Effector memory CD8-positive, alpha-beta T cell (primary cell): Measurements from ENCODE around the gene SYPL2.

Experiments used
- ATAC-seq: fragments of 150-1000 bp; cut with Tn5 transposase; replicated peaks from 2 replicates; pipeline ENCODE4 v1.10.0; 2021; ENCODE audit warnings: mild to moderate bottlenecking, moderate library complexity
- DNase-seq, 3 experiments: peaks; one replicate each; pipeline ENCODE4 v3.0.0; 2021
- H3K27ac Mint-ChIP-seq, 2 donors: one replicate each; pipeline ENCODE4 v1.8.0; 2022; ENCODE audit warnings: mild to moderate bottlenecking in 2 of 2, mixed read lengths in 2 of 2, moderate library complexity in 2 of 2
- H3K27me3 Mint-ChIP-seq, 2 donors: one replicate each; pipeline ENCODE4 v1.8.0; 2022; ENCODE audit warnings: mixed read lengths in 2 of 2
- H3K36me3 Mint-ChIP-seq: one replicate; pipeline ENCODE4 v1.8.0; 2022; ENCODE audit warnings: mild to moderate bottlenecking, moderate library complexity, mixed read lengths; ENCODE audit not compliant: insufficient read depth
- H3K4me1 Mint-ChIP-seq, 2 donors: one replicate each; pipeline ENCODE4 v1.8.0; 2022; ENCODE audit warnings: low read depth in 2 of 2, mixed read lengths in 2 of 2
- H3K4me3 Mint-ChIP-seq, 2 donors: one replicate each; pipeline ENCODE4 v1.8.0; 2022; ENCODE audit warnings: mild to moderate bottlenecking in 2 of 2, mixed read lengths in 2 of 2, moderate library complexity in 2 of 2
- H3K9me3 Mint-ChIP-seq, 2 donors: one replicate each; pipeline ENCODE4 v1.8.0; 2022; ENCODE audit warnings: mixed read lengths in 2 of 2

The SYPL2 gene

GRCh38 chr1:109500941-109501381, 34.6 kb downstream of the SYPL2 start:
- ATAC-seq (no peak), DNase-seq (no peak)
- Mint-ChIP-seq H3K27me3 (no peaks in the 10 kb centered on the region), H3K36me3 (peaks cover 18% of the 10 kb centered on the region), H3K4me3 (peak overlapping the region; percentile 74 to 83), H3K9me3 (no peaks in the 10 kb centered on the region), H3K27ac (peak overlapping the region in 1 of 2 donors; percentile 80), H3K4me1 (peaks cover 68 to 73% of the 10 kb centered on the region in 2 donors)

GRCh38 chr1:109501644-109502363, 35.5 kb downstream of the SYPL2 start:
- Mint-ChIP-seq H3K36me3 (peaks cover 11% of the 10 kb centered on the region), H3K9me3 (no peaks in the 10 kb centered on the region), H3K27ac (peak overlapping the region; percentile 80 to 90), H3K27me3 (no peaks in the 10 kb centered on the region), H3K4me3 (peak overlapping the region; percentile 74 to 83), H3K4me1 (peaks cover 66 to 68% of the 10 kb centered on the region in 2 donors)
- ATAC-seq (peak; percentile 13), DNase-seq (no peak)

DNA sequence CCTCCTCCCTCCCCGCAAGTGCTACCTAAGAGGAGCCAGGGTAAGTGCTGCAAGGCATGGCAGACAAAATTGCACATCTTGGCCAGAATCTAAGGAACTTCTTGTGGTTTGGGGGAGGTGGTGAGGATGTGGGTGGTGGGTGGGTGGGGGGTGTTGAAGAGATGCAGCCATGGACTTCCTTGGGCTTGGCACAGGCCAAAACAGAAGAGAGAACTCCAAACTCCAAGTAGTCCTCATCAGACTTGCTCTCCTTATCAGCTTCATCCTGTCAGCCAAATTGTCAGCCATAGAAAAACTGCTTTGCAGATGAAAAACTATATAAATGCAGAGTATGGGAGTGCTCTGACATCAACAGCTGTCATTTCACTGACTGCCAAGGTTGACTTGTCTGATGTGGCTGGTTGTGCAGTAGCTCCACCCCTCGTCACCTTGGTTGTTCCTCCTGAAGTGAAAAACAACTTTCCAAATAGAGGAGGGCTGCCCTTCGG, 36.1 kb downstream of the SYPL2 start:
- Mint-ChIP-seq H3K9me3 (no peaks in the 10 kb centered on the region), H3K36me3 (peaks cover 10% of the 10 kb centered on the region), H3K4me1 (peaks cover 64 to 73% of the 10 kb centered on the region in 2 donors), H3K4me3 (peak overlapping the region; percentile 74 to 83), H3K27me3 (no peaks in the 10 kb centered on the region), H3K27ac (peak overlapping the region; percentile 80 to 90)
- DNase-seq: peak; percentile 39 to 43 (median 41)
- ATAC-seq: peak; percentile 90

DNA sequence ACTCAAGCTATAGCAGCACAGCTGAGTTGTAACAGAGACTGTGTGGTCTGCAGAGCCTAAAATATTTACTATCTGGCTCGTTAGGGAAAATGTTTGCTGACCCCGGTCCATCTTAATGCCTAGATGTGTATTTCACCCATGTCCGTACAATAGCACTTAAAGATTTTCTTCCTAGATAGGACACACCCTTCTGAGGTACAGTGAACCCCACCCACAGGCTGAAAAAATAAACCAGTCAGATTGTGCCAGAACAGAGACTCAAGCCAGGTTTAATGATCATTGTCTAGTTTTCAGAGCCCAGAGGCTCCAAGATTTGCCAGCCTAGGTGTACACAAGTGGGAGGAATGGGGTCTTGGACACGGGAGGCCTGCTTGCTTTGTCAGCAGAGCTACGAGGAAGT, 37.6 kb downstream of the SYPL2 start:
- H3K27ac Mint-ChIP-seq: peak overlapping the region; percentile 31 to 59

DNA sequence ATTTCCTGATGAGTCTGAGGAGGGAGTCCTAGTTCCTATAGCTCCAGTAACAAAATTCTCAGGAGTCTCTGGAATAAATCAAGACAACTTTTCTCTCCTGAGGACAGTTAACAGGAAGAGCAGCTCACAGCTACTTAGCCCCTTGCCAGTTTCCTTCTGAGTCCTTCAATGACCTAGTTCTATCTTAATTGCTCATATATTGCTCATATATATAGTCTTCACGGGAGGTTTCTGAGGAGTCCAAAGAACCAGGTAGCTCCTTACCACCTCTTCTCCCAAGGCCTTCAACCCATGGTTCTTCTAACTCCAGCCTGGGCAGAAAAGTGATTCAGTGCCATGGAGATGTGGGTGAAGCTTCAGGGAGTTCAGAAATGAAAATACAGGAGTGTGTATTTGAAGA, 38.6 kb downstream of the SYPL2 start:
- ATAC-seq: no peak
- H3K27ac Mint-ChIP-seq: peak overlapping the region; percentile 59 to 64
- peak overlapping the region; percentile 32 to 34 for H3K4me3 Mint-ChIP-seq

More for the DNA sequence above, 37.6 kb downstream of the SYPL2 start:
- ATAC-seq: no peak
- Mint-ChIP-seq H3K9me3 (no peaks in the 10 kb centered on the region), H3K4me3 (peak overlapping the region; percentile 61 to 71), H3K36me3 (peaks cover 9% of the 10 kb centered on the region), H3K27me3 (no peaks in the 10 kb centered on the region), H3K4me1 (peaks cover 73 to 78% of the 10 kb centered on the region in 2 donors)
- no peak for DNase-seq

GRCh38 chr1:109508001-109508872, 41.9 kb downstream of the SYPL2 start:
- DNase-seq (no peak), ATAC-seq (no peak)
- Mint-ChIP-seq H3K4me3 (peak overlapping the region; percentile 90 to 96), H3K9me3 (no peaks in the 10 kb centered on the region), H3K36me3 (peaks cover 10% of the 10 kb centered on the region), H3K27me3 (no peaks in the 10 kb centered on the region), H3K27ac (peak overlapping the region; percentile 91 to 94), H3K4me1 (peaks cover 45 to 46% of the 10 kb centered on the region in 2 donors)

More for the DNA sequence above, 38.6 kb downstream of the SYPL2 start:
- H3K4me1 Mint-ChIP-seq: peaks cover 70 to 72% of the 10 kb centered on the region in 2 donors
- DNase-seq: no peak
- peaks cover 2% of the 10 kb centered on the region for H3K36me3 Mint-ChIP-seq
- no peaks in the 10 kb centered on the region for H3K9me3 Mint-ChIP-seq
- H3K27me3 Mint-ChIP-seq: no peaks in the 10 kb centered on the region

DNA sequence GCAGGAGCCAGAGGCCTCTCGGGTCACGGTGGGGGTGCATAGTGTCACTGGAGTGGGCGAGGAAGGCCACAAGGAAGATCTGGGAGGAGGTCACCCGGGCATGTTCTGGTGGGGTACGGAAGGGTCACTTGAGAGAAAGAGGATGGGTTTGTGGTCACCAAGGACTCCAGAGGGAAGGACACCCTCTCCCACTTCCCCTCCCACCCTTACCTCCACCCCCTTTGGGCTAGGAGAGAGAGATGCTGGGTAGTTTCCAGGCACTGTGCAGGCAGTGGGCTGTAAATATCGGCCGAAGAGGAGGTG, 42.5 kb downstream of the SYPL2 start:
- peak overlapping the region; percentile 90 to 96 for H3K4me3 Mint-ChIP-seq
- no peaks in the 10 kb centered on the region for H3K27me3 Mint-ChIP-seq
- peaks cover 10% of the 10 kb centered on the region for H3K36me3 Mint-ChIP-seq
- no peak for ATAC-seq
- peaks cover 43 to 45% of the 10 kb centered on the region in 2 donors for H3K4me1 Mint-ChIP-seq
- H3K27ac Mint-ChIP-seq: peak overlapping the region; percentile 91 to 94
- no peaks in the 10 kb centered on the region for H3K9me3 Mint-ChIP-seq
- no peak for DNase-seq

DNA sequence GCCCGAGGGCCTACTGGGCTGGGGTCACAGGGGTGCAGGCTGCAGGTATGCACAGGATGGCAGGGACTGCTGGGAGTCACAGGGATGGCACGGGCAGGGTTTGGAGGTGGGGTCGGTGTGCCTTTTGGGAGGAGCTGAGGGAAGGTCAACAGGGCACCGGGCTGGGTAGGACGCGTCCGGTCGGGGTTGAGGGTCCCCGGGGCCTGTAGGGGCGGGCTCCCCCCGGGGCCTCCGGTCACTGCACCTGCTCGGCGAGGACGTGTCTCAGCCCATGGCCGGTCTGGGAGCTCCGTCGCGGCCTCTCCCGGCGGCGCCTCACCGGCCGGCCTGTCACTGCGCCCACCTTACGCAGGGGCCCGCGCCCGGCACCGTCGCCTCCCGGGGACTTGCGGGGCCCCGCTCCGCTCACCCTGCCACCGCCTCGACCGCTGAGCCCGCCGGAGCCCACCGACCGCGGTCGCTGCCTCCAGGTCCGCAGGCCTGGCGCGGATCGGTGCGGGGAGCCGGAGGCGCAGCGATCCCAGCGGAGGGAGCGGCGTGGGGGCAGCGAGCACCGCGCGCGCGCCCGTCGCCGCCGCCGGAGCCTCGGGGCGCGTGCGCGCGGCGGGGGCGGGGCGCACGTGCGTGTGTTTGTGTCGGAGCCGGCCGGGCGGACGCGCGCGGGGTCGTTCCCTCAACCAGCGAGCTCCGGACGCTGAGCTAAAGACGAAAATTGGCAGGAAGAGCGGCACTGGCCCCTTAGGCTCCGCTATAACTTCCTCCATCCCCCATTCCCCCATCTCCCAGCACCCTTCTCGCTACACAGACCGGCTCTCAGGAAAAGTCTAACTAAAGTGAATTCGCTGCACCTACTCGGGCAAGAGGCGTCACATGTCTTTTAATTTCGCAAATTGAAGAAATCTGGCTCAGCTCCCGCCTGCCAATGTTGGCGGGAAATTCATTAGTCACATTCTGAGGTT, 43.1 kb downstream of the SYPL2 start, which contains the start of gene AMIGO1:
Gene AMIGO1, minus strand, starts transcription at position 552 of the 959 bp plus-strand sequence. CDS start 815 bp downstream, outside the sequence.
- Mint-ChIP-seq H3K4me3 (peak within 1 kb of the TSS; percentile 90 to 96), H3K36me3 (peaks cover 10% of the 10 kb centered on the region), H3K27me3 (no peaks in the 10 kb centered on the region), H3K27ac (peak within 1 kb of the TSS; percentile 94), H3K9me3 (no peaks in the 10 kb centered on the region), H3K4me1 (peaks cover 39 to 40% of the 10 kb centered on the region in 2 donors)
- ATAC-seq: peak; percentile 85
- DNase-seq: peak; percentile 48 to 56 (median 54)

DNA sequence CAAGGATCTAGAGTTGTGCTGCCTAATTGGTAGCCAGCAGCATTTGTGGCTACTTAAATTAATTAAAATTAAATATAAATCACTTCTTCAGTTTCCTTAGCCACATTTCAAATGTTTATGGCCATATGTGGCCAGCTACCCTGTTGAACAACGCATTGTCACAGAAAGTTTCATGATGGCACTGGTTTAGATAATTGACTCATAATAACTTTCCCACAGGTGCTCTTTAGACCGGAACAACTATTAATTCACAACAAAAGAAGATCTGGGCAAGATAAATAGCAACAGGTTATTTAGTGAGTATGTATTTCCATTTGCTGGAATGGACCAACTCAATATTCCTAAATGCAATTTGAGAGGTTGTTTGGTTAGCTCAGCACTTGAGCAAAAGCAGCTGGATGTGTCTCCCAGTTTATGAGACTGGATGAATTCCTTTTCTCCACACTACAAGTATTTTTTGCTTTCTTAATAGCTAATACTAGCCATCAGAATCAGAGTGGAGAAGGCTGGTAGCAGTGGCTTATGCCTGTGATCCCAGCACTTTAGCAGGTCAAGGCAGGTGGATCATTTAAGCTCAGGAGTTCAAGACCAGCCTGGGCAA, 46.9 kb downstream of the SYPL2 start:
- Mint-ChIP-seq H3K36me3 (peaks cover 10% of the 10 kb centered on the region), H3K4me3 (no peak overlapping the region), H3K4me1 (peaks cover 15 to 18% of the 10 kb centered on the region in 2 donors), H3K27me3 (peaks cover 0 to 18% of the 10 kb centered on the region in 2 donors), H3K27ac (no peak overlapping the region), H3K9me3 (no peaks in the 10 kb centered on the region)
- DNase-seq (no peak), ATAC-seq (no peak)

DNA sequence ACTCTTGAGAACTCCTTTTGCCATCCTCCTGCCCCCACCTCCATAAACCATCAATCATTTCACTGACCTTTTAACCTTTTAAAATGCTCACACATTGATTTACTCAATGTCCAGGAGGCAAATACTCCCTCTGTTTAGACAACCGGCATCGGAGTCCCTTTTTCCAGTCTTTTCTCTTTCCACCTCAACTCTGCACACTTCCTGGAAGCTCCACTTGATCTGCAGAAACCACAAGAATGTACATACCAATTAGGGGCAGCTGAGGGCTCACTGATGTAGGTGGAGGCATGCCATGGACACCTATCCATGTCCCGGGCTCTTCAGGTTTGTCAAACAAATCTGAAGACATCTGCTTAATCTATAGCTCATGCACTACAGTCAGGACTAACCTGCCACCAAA, 48.5 kb downstream of the SYPL2 start:
- H3K36me3 Mint-ChIP-seq: peaks cover 9% of the 10 kb centered on the region
- ATAC-seq (no peak), DNase-seq (no peak)
- H3K27ac Mint-ChIP-seq: no peak overlapping the region
- no peaks in the 10 kb centered on the region for H3K9me3 Mint-ChIP-seq
- H3K4me3 Mint-ChIP-seq: no peak overlapping the region
- peaks cover 4 to 6% of the 10 kb centered on the region in 2 donors for H3K4me1 Mint-ChIP-seq
- peaks cover 0 to 18% of the 10 kb centered on the region in 2 donors for H3K27me3 Mint-ChIP-seq

DNA sequence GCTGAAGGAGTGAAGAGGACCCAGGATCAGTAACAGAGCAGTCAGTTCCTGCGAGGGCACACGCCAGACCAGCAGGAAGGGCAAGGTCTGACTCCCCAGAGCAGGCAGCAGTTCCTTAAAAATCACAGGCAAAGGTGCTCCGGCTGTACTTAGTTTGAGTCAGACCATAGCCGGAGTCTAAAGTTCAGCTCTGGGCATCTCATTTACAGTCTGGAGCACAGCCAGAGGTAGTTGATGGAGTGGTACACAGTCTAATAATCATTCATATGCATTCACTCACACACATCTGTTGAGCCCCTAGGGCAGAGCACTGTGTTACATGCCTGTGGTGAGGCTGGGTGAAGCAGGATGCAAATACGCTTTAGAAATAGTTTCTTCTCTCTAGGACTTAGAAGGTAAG, 50.5 kb downstream of the SYPL2 start:
- ATAC-seq (no peak), DNase-seq (no peak)
- Mint-ChIP-seq H3K27me3 (peaks cover under 1 to 32% of the 10 kb centered on the region in 2 donors), H3K36me3 (no peaks in the 10 kb centered on the region), H3K9me3 (no peaks in the 10 kb centered on the region), H3K27ac (no peak overlapping the region), H3K4me1 (no peaks in the 10 kb centered on the region), H3K4me3 (no peak overlapping the region)

DNA sequence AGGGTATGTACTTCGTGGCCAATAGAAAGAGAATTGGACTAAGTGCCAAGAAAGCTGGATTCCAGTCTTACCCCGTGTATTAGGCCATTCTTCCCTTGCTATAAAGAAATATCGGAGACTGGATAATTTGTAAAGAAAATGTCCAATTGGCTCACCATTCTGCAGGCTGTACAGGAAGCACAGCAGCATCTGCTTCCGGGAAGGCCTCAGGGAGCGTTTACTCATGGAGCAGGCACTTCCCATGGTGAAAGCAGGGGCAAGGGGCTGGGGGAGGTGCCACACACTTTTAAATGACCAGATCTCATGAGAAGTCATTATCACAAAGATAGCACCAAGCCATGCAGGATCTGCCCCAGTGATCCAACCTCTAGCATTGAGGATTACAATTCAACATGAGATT, 51.0 kb downstream of the SYPL2 start:
- Mint-ChIP-seq H3K9me3 (no peaks in the 10 kb centered on the region), H3K27me3 (peaks cover 6 to 37% of the 10 kb centered on the region in 2 donors), H3K36me3 (no peaks in the 10 kb centered on the region), H3K27ac (no peak overlapping the region), H3K4me1 (no peaks in the 10 kb centered on the region), H3K4me3 (no peak overlapping the region)
- DNase-seq (no peak), ATAC-seq (no peak)
